SK-N-SH treated with all-trans-retinoic acid at 6 μM for 48 hours (cell line): ENCODE measurements around the gene PPIB.

ENCODE experiments used
- ATAC-seq: fragments of 200-7000 bp; cut with Tn5 transposase; 3 replicates; pipeline ENCODE4 v1.9.1; 2020; ENCODE audit warnings: mild to moderate bottlenecking, moderate library complexity
- BACH2 ChIP-seq: fragments of 250-450 bp; sonication (Bioruptor Pico); IDR thresholded peaks from 2 replicates; pipeline ENCODE4 v1.9.0; 2021; ENCODE audit warnings: mild to moderate bottlenecking, borderline replicate concordance
- CREB5 ChIP-seq: fragments of 250-450 bp; sonication (Bioruptor Pico); IDR thresholded peaks from 2 replicates; pipeline ENCODE4 v1.5.1; 2020; ENCODE audit warnings: low read depth, mild to moderate bottlenecking, moderate library complexity
- CSDC2 ChIP-seq: fragments of 250-450 bp; sonication (Bioruptor Pico); IDR thresholded peaks from 2 replicates; pipeline ENCODE4 v1.5.0; 2020; ENCODE audit warnings: mild to moderate bottlenecking, moderate library complexity
- CSRNP3 ChIP-seq: fragments of 250-450 bp; sonication (Bioruptor Pico); IDR thresholded peaks from 2 replicates; pipeline ENCODE4 v1.5.1; 2021; ENCODE audit warnings: mild to moderate bottlenecking, moderate library complexity
- GLIS3 ChIP-seq: fragments of 250-450 bp; sonication (Bioruptor Pico); IDR thresholded peaks from 2 replicates; pipeline ENCODE4 v1.5.0; 2020; ENCODE audit warnings: mild to moderate bottlenecking, moderate library complexity
- ISL1 ChIP-seq: fragments of 250-450 bp; sonication (Bioruptor Pico); IDR thresholded peaks from 2 replicates; pipeline ENCODE4 v2.1.2; 2022; ENCODE audit warnings: mild to moderate bottlenecking, moderate library complexity
- OSR1 ChIP-seq: fragments of 250-450 bp; sonication (Bioruptor Pico); IDR thresholded peaks from 2 replicates; pipeline ENCODE4 v1.8.0; 2022; ENCODE audit warnings: moderate library complexity, mild to moderate bottlenecking, inconsistent platforms
- PPARA ChIP-seq: fragments of 250-450 bp; sonication (Bioruptor Pico); IDR thresholded peaks from 2 replicates; pipeline ENCODE4 v1.5.0; 2020; ENCODE audit warnings: mild to moderate bottlenecking, borderline replicate concordance
- RARB ChIP-seq: fragments of 250-450 bp; sonication (Bioruptor Pico); IDR thresholded peaks from 2 replicates; pipeline ENCODE4 v1.8.0; 2021; ENCODE audit warnings: mild to moderate bottlenecking, moderate library complexity
- SNAI2 ChIP-seq: fragments of 250-450 bp; sonication (Bioruptor Pico); IDR thresholded peaks from 2 replicates; pipeline ENCODE4 v1.5.0; 2020; ENCODE audit warnings: mild to moderate bottlenecking, moderate library complexity
- TSHZ2 ChIP-seq: fragments of 250-450 bp; sonication (Bioruptor Pico); IDR thresholded peaks from 2 replicates; pipeline ENCODE4 v1.5.0; 2020; ENCODE audit warnings: mild to moderate bottlenecking, moderate library complexity
- ZC3H10 ChIP-seq: fragments of 250-450 bp; sonication (Bioruptor Pico); IDR thresholded peaks from 2 replicates; pipeline ENCODE4 v1.5.1; 2021; ENCODE audit warnings: mild to moderate bottlenecking, moderate library complexity
- ZFP3 ChIP-seq: fragments of 250-450 bp; sonication (Bioruptor Pico); IDR thresholded peaks from 2 replicates; pipeline ENCODE4 v1.5.0; 2020; ENCODE audit warnings: mild to moderate bottlenecking, moderate library complexity
- ZFP30 ChIP-seq: fragments of 450-650 bp; formaldehyde crosslinking; IDR thresholded peaks from 2 replicates; pipeline ENCODE4 v1.5.0; 2022; ENCODE audit warnings: mild to moderate bottlenecking, moderate library complexity
- ZNF565 ChIP-seq: fragments of 450-650 bp; formaldehyde crosslinking; conservative IDR thresholded peaks from 2 replicates; pipeline ENCODE4 v1.5.0; 2020; ENCODE audit warnings: low read depth, mild to moderate bottlenecking, moderate library complexity
- ZNF70 ChIP-seq: fragments of 450-650 bp; formaldehyde crosslinking; IDR thresholded peaks from 2 replicates; pipeline ENCODE4 v1.5.0; 2020; ENCODE audit warnings: mild to moderate bottlenecking, moderate library complexity
- ZNF8 ChIP-seq: fragments of 450-650 bp; formaldehyde crosslinking; IDR thresholded peaks from 2 replicates; pipeline ENCODE4 v1.5.0; 2020; ENCODE audit warnings: mild to moderate bottlenecking, moderate library complexity
- TF ChIP-seq, protein P1 (sequence below): fragments of 250-450 bp; sonication (Bioruptor Pico); IDR thresholded peaks from 2 replicates; pipeline ENCODE4 v1.8.0; 2021; ENCODE audit warnings: low read depth, mild to moderate bottlenecking, moderate library complexity, borderline replicate concordance
- TF ChIP-seq, protein P2 (sequence below): fragments of 250-450 bp; sonication (Bioruptor Pico); IDR thresholded peaks from 2 replicates; pipeline ENCODE4 v1.8.0; 2020; ENCODE audit warnings: mild to moderate bottlenecking, moderate library complexity, borderline replicate concordance

Gene PPIB

GRCh38 chr15:64161688-64162477, 939 bp downstream of the PPIB start:
- ATAC-seq: no peak
- no peak for TF ChIP-seq CREB5 (CRISPR knock-in tag)
- no peak for TF ChIP-seq RARB (CRISPR knock-in tag)
- TF ChIP-seq ZNF8 (CRISPR knock-in tag): no peak
- no peak for TF ChIP-seq TSHZ2
- TF ChIP-seq PPARA (CRISPR knock-in tag): no peak
- TF ChIP-seq, all 23 proteins: peak for 0

DNA sequence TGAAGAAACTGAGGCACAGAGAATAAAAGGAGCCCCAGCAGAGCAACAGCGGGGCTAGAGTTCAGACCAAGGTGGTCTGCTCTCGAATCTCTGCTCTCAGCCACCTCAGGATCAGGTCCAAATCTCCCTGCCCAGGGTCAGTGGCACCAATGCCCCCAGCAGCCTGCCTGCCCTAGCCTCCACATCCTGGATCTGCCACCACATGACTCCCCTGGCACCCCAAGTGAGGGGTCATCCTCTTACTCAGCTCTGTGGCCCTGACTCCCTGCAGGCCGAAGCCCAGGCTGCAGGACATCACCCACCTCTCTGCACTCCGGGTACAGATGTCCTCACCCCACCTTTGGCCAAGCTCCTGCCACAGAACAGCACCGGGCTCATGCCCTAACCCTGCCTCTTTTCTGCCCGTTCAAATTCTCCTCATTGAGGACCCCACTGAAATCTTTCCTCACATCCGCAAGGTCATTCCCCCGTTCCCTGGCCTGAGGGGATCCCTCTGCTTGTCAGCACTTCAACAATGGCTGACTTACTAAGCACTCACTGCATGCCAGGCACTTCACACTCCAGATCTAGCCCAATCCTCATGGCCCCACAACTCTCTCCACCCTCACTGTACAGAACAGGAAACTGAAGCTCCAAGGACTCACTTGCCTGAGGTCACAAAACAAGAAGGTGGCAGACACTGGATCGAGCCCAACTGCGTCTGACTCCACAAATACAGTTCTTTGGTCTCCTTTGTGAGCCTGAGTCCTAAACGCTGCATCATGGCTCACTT, 4.3 kb downstream of the PPIB start:
- no peak for ATAC-seq
- TF ChIP-seq RARB (CRISPR knock-in tag) (no peak), SNAI2 (CRISPR knock-in tag) (no peak), ZNF70 (no peak), ZNF565 (CRISPR knock-in tag) (no peak), ISL1 (no peak), OSR1 (no peak), CSRNP3 (CRISPR knock-in tag) (no peak), ZNF8 (CRISPR knock-in tag) (no peak), CSDC2 (CRISPR knock-in tag) (no peak), TSHZ2 (no peak), ZFP30 (CRISPR knock-in tag) (no peak), PPARA (CRISPR knock-in tag) (no peak), GLIS3 (CRISPR knock-in tag) (no peak), BACH2 (CRISPR knock-in tag) (no peak), ZC3H10 (CRISPR knock-in tag) (no peak), ZFP3 (CRISPR knock-in tag) (no peak)
- TF ChIP-seq, protein P1, sequence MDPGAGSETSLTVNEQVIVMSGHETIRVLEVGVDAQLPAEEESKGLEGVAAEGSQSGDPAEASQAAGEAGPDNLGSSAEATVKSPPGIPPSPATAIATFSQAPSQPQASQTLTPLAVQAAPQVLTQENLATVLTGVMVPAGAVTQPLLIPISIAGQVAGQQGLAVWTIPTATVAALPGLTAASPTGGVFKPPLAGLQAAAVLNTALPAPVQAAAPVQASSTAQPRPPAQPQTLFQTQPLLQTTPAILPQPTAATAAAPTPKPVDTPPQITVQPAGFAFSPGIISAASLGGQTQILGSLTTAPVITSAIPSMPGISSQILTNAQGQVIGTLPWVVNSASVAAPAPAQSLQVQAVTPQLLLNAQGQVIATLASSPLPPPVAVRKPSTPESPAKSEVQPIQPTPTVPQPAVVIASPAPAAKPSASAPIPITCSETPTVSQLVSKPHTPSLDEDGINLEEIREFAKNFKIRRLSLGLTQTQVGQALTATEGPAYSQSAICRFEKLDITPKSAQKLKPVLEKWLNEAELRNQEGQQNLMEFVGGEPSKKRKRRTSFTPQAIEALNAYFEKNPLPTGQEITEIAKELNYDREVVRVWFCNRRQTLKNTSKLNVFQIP (CRISPR knock-in tag): no peak
- TF ChIP-seq, protein P2, sequence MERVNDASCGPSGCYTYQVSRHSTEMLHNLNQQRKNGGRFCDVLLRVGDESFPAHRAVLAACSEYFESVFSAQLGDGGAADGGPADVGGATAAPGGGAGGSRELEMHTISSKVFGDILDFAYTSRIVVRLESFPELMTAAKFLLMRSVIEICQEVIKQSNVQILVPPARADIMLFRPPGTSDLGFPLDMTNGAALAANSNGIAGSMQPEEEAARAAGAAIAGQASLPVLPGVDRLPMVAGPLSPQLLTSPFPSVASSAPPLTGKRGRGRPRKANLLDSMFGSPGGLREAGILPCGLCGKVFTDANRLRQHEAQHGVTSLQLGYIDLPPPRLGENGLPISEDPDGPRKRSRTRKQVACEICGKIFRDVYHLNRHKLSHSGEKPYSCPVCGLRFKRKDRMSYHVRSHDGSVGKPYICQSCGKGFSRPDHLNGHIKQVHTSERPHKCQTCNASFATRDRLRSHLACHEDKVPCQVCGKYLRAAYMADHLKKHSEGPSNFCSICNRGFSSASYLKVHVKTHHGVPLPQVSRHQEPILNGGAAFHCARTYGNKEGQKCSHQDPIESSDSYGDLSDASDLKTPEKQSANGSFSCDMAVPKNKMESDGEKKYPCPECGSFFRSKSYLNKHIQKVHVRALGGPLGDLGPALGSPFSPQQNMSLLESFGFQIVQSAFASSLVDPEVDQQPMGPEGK (CRISPR knock-in tag): no peak
